HCT116 (cell line): ENCODE measurements around the gene FCER2. TPM values are rescaled to one million over a fixed set of nuclear protein-coding genes. Genes with fewer than 3 reads are reported as not detected.

Experiments
- ATAC-seq: fragments of 200-7000 bp; cut with Tn5 transposase; 2 replicates; pipeline ENCODE4 v1.9.1; 2020; ENCODE audit warnings: mild to moderate bottlenecking, moderate library complexity
- BruUV-seq: library from RNA; stranded (reverse); fragments of 400-500 nt; replicated peaks from 2 replicates; lab custom pipeline; 2021; lab: Mats Ljungman, UMichigan
- CTCF ChIA-PET: fragments of 300-600 bp; sonication (Branson Sonifier 250); formaldehyde crosslinking; loops from one replicate; lab custom pipeline; 2021; ENCODE audit warnings: antibody characterized with exemption; lab: Charles Lee
- POLR2A ChIA-PET: fragments of 300-600, 350-600 bp; sonication (Branson Sonifier 250); formaldehyde crosslinking; loops from one replicate; lab custom pipeline; 2021; ENCODE audit warnings: antibody characterized with exemption; lab: Charles Lee
- RAD21 ChIA-PET, 2 experiments: fragments of 300-600 bp; sonication (Branson Sonifier 250); formaldehyde crosslinking; loops; one replicate each; lab custom pipeline; 2023; ENCODE audit warnings: low total read pairs in 2 of 2; ENCODE audit not compliant: uncharacterized antibody in 2 of 2, unreplicated experiment in 2 of 2, low non-redundant PET in 1 of 2; lab: Charles Lee
- DNase-seq: peaks from one replicate; pipeline ENCODE4 v3.0.0-alpha.2; 2010; ENCODE audit warnings: low read depth, low spot score
- H2AFZ ChIP-seq: fragments of 200-600 bp; shearing (Covaris generic), sonication (generic); 2 replicates; pipeline ENCODE4 v1.6.1; 2017; ENCODE audit warnings: low read depth, mixed run types, mixed read lengths, antibody characterized with exemption, low read length; ENCODE audit not compliant: poor library complexity, severe bottlenecking
- H3K27ac ChIP-seq: 2 replicates; pipeline ENCODE4 v1.5.1; 2012; ENCODE audit warnings: low read depth, low read length
- H3K27me3 ChIP-seq: fragments of 200-600 bp; sonication (generic); 2 replicates; pipeline ENCODE4 v1.6.1; 2016; ENCODE audit warnings: mixed run types, low read length, mixed read lengths; ENCODE audit not compliant: insufficient read depth
- H3K36me3 ChIP-seq, 2 experiments: fragments of 200-500 bp in 1 of 2; fragments of 200-600 bp in 1 of 2; sonication (Bioruptor generic) in 1 of 2; sonication (generic) in 1 of 2; 2 replicates each; pipeline versions ENCODE4 v1.5.1 to v1.6.1; 2014 to 2016; ENCODE audit warnings: low read length in 2 of 2, inconsistent platforms in 1 of 2, mixed read lengths in 1 of 2, mixed run types in 1 of 2; ENCODE audit not compliant: insufficient read depth in 2 of 2, control insufficient read depth in 1 of 2
- H3K4me1 ChIP-seq, 2 experiments: fragments of 200-600 bp in 1 of 2; sonication (generic) in 1 of 2; 2 replicates each; pipeline versions ENCODE4 v1.5.1 to v1.6.1; 2012 to 2017; ENCODE audit warnings: low read length in 2 of 2, inconsistent platforms in 1 of 2, mild to moderate bottlenecking in 1 of 2, mixed read lengths in 1 of 2, mixed run types in 1 of 2, moderate library complexity in 1 of 2; ENCODE audit not compliant: insufficient read depth in 2 of 2, control insufficient read depth in 1 of 2
- H3K4me2 ChIP-seq: fragments of 200-600 bp; sonication (generic); 2 replicates; pipeline ENCODE4 v1.6.1; 2017; ENCODE audit warnings: mixed run types, low read length, mixed read lengths
- H3K4me3 ChIP-seq, 2 experiments: fragments of 200-600 bp in 1 of 2; sonication (generic) in 1 of 2; replicated peaks in 1 of 2; 2 replicates each; pipeline ENCODE4 v1.5.1; 2011 to 2016; ENCODE audit warnings: low read length in 2 of 2, control low read depth in 1 of 2, low read depth in 1 of 2, mild to moderate bottlenecking in 1 of 2, mixed read lengths in 1 of 2, mixed run types in 1 of 2
- H3K79me2 ChIP-seq: fragments of 200-600 bp; sonication (generic); 2 replicates; pipeline ENCODE4 v1.6.1; 2017; ENCODE audit warnings: mild to moderate bottlenecking, mixed run types, low read length, moderate library complexity, mixed read lengths; ENCODE audit not compliant: insufficient read depth
- H3K9ac ChIP-seq: fragments of 200-600 bp; sonication (generic); 2 replicates; pipeline ENCODE4 v1.6.1; 2016; ENCODE audit warnings: low read length, mixed read lengths
- H3K9me2 ChIP-seq: fragments of 200-600 bp; sonication (generic), shearing (Covaris generic); 2 replicates; pipeline ENCODE4 v1.6.1; 2017; ENCODE audit warnings: mixed run types, mild to moderate bottlenecking, moderate library complexity; ENCODE audit not compliant: insufficient read depth
- H3K9me3 ChIP-seq, 2 experiments: fragments of 200-500 bp in 1 of 2; fragments of 200-600 bp in 1 of 2; sonication (Bioruptor generic) in 1 of 2; sonication (generic) in 1 of 2; 2 replicates each; pipeline ENCODE4 v1.6.1; 2014 to 2017; ENCODE audit warnings: low read length in 2 of 2, mixed read lengths in 2 of 2, inconsistent platforms in 1 of 2, low read depth in 1 of 2, mild to moderate bottlenecking in 1 of 2, mixed run types in 1 of 2, moderate library complexity in 1 of 2; ENCODE audit not compliant: control insufficient read depth in 1 of 2, insufficient read depth in 1 of 2
- H4K20me1 ChIP-seq: fragments of 200-600 bp; sonication (generic), shearing (Covaris generic); 2 replicates; pipeline ENCODE4 v1.6.1; 2017; ENCODE audit warnings: mixed run types, mild to moderate bottlenecking, moderate library complexity; ENCODE audit not compliant: insufficient read depth
- ATF3 ChIP-seq: IDR thresholded peaks from 2 replicates; pipeline ENCODE4 v1.6.1; 2012
- CBX3 ChIP-seq: IDR thresholded peaks from 2 replicates; pipeline ENCODE4 v1.6.1; 2012; ENCODE audit warnings: low read depth
- CEBPB ChIP-seq: IDR thresholded peaks from 2 replicates; pipeline ENCODE4 v1.6.1; 2012; ENCODE audit warnings: low read depth
- CTCF ChIP-seq, 3 experiments: fragments of 200-600 bp in 1 of 3; sonication (generic) in 1 of 3; IDR thresholded peaks in 2 of 3; conservative IDR thresholded peaks in 1 of 3; 2 replicates each; pipeline ENCODE4 v1.5.1; 2012 to 2017; ENCODE audit warnings: low read depth in 2 of 3, low read length in 2 of 3, antibody characterized with exemption in 1 of 3, borderline replicate concordance in 1 of 3, control low read depth in 1 of 3, mild to moderate bottlenecking in 1 of 3, mixed read lengths in 1 of 3, mixed run types in 1 of 3, moderate library complexity in 1 of 3; ENCODE audit not compliant: insufficient read depth in 1 of 3
- EZH2 ChIP-seq: fragments of 200-600 bp; sonication (generic); IDR thresholded peaks from 2 replicates; pipeline ENCODE4 v1.6.1; 2017; ENCODE audit warnings: antibody characterized with exemption, mixed run types
- EZH2phosphoT487 ChIP-seq: fragments of 200-600 bp; IDR thresholded peaks from 2 replicates; pipeline ENCODE4 v1.6.1; 2018; ENCODE audit warnings: antibody characterized with exemption, borderline replicate concordance
- FOSL1 ChIP-seq: IDR thresholded peaks from 2 replicates; pipeline ENCODE4 v1.6.1; 2012; ENCODE audit warnings: low read depth
- JUND ChIP-seq: IDR thresholded peaks from 2 replicates; pipeline ENCODE4 v1.6.1; 2012
- MAX ChIP-seq: IDR thresholded peaks from 2 replicates; pipeline ENCODE4 v1.6.1; 2012
- POLR2A ChIP-seq: IDR thresholded peaks from 2 replicates; pipeline ENCODE4 v1.7.0; 2011; ENCODE audit warnings: borderline replicate concordance; ENCODE audit not compliant: insufficient read depth, insufficient read length; ENCODE audit errors: extremely low read depth
- POLR2AphosphoS5 ChIP-seq: IDR thresholded peaks from 2 replicates; pipeline ENCODE4 v1.6.1; 2011; ENCODE audit warnings: mild to moderate bottlenecking, low read depth, low read length, moderate library complexity
- SIN3A ChIP-seq: IDR thresholded peaks from 2 replicates; pipeline ENCODE4 v1.6.1; 2012; ENCODE audit warnings: low read depth
- SP1 ChIP-seq: IDR thresholded peaks from 2 replicates; pipeline ENCODE4 v1.6.1; 2012; ENCODE audit warnings: low read depth
- SRF ChIP-seq: IDR thresholded peaks from 2 replicates; pipeline ENCODE4 v1.6.1; 2012; ENCODE audit warnings: low read depth
- TCF7L2 ChIP-seq: IDR thresholded peaks from 2 replicates; pipeline ENCODE4 v1.7.0; 2011; ENCODE audit warnings: borderline replicate concordance, inconsistent platforms; ENCODE audit not compliant: insufficient read depth, insufficient read length; ENCODE audit errors: extremely low read depth
- YY1 ChIP-seq: IDR thresholded peaks from 2 replicates; pipeline ENCODE4 v1.6.1; 2011; ENCODE audit warnings: low read length, low read depth, moderate library complexity, mild to moderate bottlenecking; ENCODE audit not compliant: insufficient replicate concordance; ENCODE audit errors: extremely low read depth
- ZBTB33 ChIP-seq: IDR thresholded peaks from 2 replicates; pipeline ENCODE4 v1.6.1; 2011; ENCODE audit warnings: mild to moderate bottlenecking, low read length, moderate library complexity; ENCODE audit not compliant: insufficient replicate concordance; ENCODE audit errors: extremely low read depth
- ZNF274 ChIP-seq: fragments of 200-500 bp; sonication (Bioruptor generic); IDR thresholded peaks from 2 replicates; pipeline ENCODE4 v1.6.1; 2014; ENCODE audit warnings: mild to moderate bottlenecking, low read depth, low read length, inconsistent platforms
- intact Hi-C: fragments of 100-400 bp; cut with micrococcal nuclease; formaldehyde crosslinking; loops from 2 replicates; pipeline ENCODE4 v1.10.0; 2022
- total RNA-seq: library from RNA; stranded (reverse); gene quantifications from one replicate; pipeline ENCODE4 v1.2.1, GENCODE V29; 2021; ENCODE audit not compliant: unreplicated experiment

FCER2 gene
- total RNA-seq, 1 experiment from 2014 or later: 0.20 TPM

- Histone ChIP-seq H3K4me3 (no peak overlapping the region), H3K4me1 (no peaks in the 10 kb centered on the region), H3K27me3 (no peaks in the 10 kb centered on the region), H3K36me3 (no peaks in the 10 kb centered on the region), H3K9me3 (no peaks in the 10 kb centered on the region), H3K79me2 (no peaks in the 10 kb centered on the region), H3K9me2 (no peaks in the 10 kb centered on the region), H3K9ac (no peak overlapping the region), H2AFZ (no peak overlapping the region), H3K4me2 (no peak overlapping the region), H4K20me1 (no peaks in the 10 kb centered on the region), H3K27ac (no peak overlapping the region)
- POLR2A ChIA-PET: no interaction called here
- no peak for TF ChIP-seq POLR2A
- TF ChIP-seq CEBPB: no peak
- no peak for TF ChIP-seq TCF7L2
- no peak for TF ChIP-seq ATF3
- TF ChIP-seq ZNF274: no peak
- TF ChIP-seq ZBTB33: no peak
- no peak for TF ChIP-seq SP1
- TF ChIP-seq FOSL1: no peak
- no peak for TF ChIP-seq CBX3
- no peak for TF ChIP-seq SRF
- no peak for TF ChIP-seq EZH2phosphoT487
- TF ChIP-seq JUND: no peak
- no peak for TF ChIP-seq CTCF (IDR thresholded peaks at IDR 0.05 in 2 of 3, conservative IDR thresholded peaks at IDR 0.05 in 1 of 3; ENCODE audit: borderline replicate concordance in 1 of 3, insufficient read depth in 1 of 3, low read depth in 2 of 3, low read length in 2 of 3)
- no peak for TF ChIP-seq MAX
- TF ChIP-seq EZH2: no peak
- TF ChIP-seq SIN3A: no peak
- no peak for TF ChIP-seq POLR2AphosphoS5
- no peak for TF ChIP-seq YY1
- DNase-seq (no peak), ATAC-seq (no peak)
- no TSS peak for BruUV-seq
- intact Hi-C loops: no loop called here
- RAD21 ChIA-PET: no interaction called here
- CTCF ChIA-PET: no interaction called here
Measured at GRCh38 chr19:7705387-7706187, 3.7 kb upstream of the FCER2 start.
